K562 (cell line): ENCODE measurements around the gene SFMBT2. TPM values are rescaled to one million over a fixed set of nuclear protein-coding genes. Genes with fewer than 3 reads are reported as not detected.

ENCODE experiments used
- ATAC-seq: fragments of 200-7000 bp; cut with Tn5 transposase; 3 replicates; pipeline ENCODE4 v1.9.1; 2020; ENCODE audit warnings: moderate library complexity
- BruUV-seq: library from RNA; stranded (reverse); fragments of 400-500 nt; replicated peaks from 2 replicates; lab custom pipeline; 2021; lab: Mats Ljungman, UMichigan
- CTCF ChIA-PET: fragments of 300-600 bp; formaldehyde crosslinking; extraction: SDS; loops from one replicate; lab custom pipeline; 2021; ENCODE audit warnings: low intra/inter-chr PET ratio; lab: Yijun Ruan, JAX
- POLR2A ChIA-PET: fragments of 300-600, 350-650 bp; sonication (Branson Sonifier 250); formaldehyde crosslinking; extraction: SDS; loops from one replicate; lab custom pipeline; 2021; ENCODE audit warnings: antibody characterized with exemption, inconsistent platforms; lab: Yijun Ruan, JAX
- DNase-seq, 4 experiments: peaks; one replicate each; pipeline versions ENCODE4 v3.0.0 to v3.0.0-alpha.2; 2011 to 2018; ENCODE audit warnings: low spot score in 3 of 4, mixed read lengths in 3 of 4; ENCODE audit errors: extremely low read depth in 1 of 4
- FAIRE-seq: peaks from 2 replicates; lab custom pipeline; 2011; peaks lifted over from hg19 to GRCh38; lab: Jason Lieb, UNC
- H2AFZ ChIP-seq: 2 replicates; pipeline ENCODE4 v1.6.0; 2011; ENCODE audit warnings: low read depth, low read length, control low read depth, inconsistent platforms
- H3K27ac ChIP-seq: fragments of 200-600 bp; 3 replicates; pipeline ENCODE4 v1.8.0; 2011; ENCODE audit warnings: low read depth, mild to moderate bottlenecking, control low read depth, inconsistent platforms, low read length, moderate library complexity, mixed read lengths; ENCODE audit errors: extremely low read depth
- H3K27me3 ChIP-seq, 2 experiments: fragments of 300-600 bp in 1 of 2; 2 replicates in 1 of 2; 3 replicates in 1 of 2; pipeline versions ENCODE4 v1.6.0 to v1.8.0; 2011; ENCODE audit warnings: inconsistent platforms in 2 of 2, low read length in 2 of 2, mild to moderate bottlenecking in 1 of 2, mixed read lengths in 1 of 2, moderate library complexity in 1 of 2; ENCODE audit not compliant: control insufficient read depth in 2 of 2, insufficient read depth in 2 of 2
- H3K36me3 ChIP-seq: fragments of 300-600 bp; 3 replicates; pipeline ENCODE4 v1.8.0; 2011; ENCODE audit warnings: mild to moderate bottlenecking, low read length, inconsistent platforms; ENCODE audit not compliant: control insufficient read depth, insufficient read depth
- H3K4me1 ChIP-seq, 2 experiments: fragments of 200-600 bp in 1 of 2; replicated peaks in 1 of 2; 2 replicates in 1 of 2; 3 replicates in 1 of 2; pipeline versions ENCODE4 v1.5.1 to v1.8.0; 2011; ENCODE audit warnings: inconsistent platforms in 2 of 2, low read length in 2 of 2, mild to moderate bottlenecking in 1 of 2, mixed read lengths in 1 of 2, moderate library complexity in 1 of 2; ENCODE audit not compliant: control insufficient read depth in 2 of 2, insufficient read depth in 2 of 2
- H3K4me2 ChIP-seq: 2 replicates; pipeline ENCODE4 v1.6.1; 2011; ENCODE audit warnings: low read length, control low read depth, inconsistent platforms, mixed read lengths; ENCODE audit not compliant: insufficient read depth
- H3K4me3 ChIP-seq: fragments of 200-600 bp; sonication (generic), shearing (Covaris generic); 2 replicates; pipeline ENCODE4 v1.5.1; 2016; ENCODE audit warnings: control low read depth, inconsistent platforms
- H3K79me2 ChIP-seq: fragments of 200-600 bp; 3 replicates; pipeline ENCODE4 v1.8.0; 2011; ENCODE audit warnings: low read length, inconsistent platforms; ENCODE audit not compliant: control insufficient read depth, insufficient read depth
- H3K9ac ChIP-seq, 2 experiments: 2 replicates each; pipeline versions ENCODE4 v1.6.0 to v1.6.1; 2011; ENCODE audit warnings: low read depth in 2 of 2, low read length in 2 of 2, control low read depth in 1 of 2, inconsistent platforms in 1 of 2, mild to moderate bottlenecking in 1 of 2, mixed read lengths in 1 of 2; ENCODE audit not compliant: insufficient read depth in 1 of 2
- H3K9me1 ChIP-seq: one replicate; pipeline ENCODE4 v1.6.0; 2011; ENCODE audit warnings: inconsistent platforms, mild to moderate bottlenecking, low read length, moderate library complexity; ENCODE audit not compliant: control insufficient read depth, insufficient read depth
- H3K9me3 ChIP-seq: replicated peaks from 2 replicates; pipeline ENCODE4 v1.5.1; 2011; ENCODE audit warnings: low read depth, low read length, inconsistent platforms; ENCODE audit not compliant: control insufficient read depth, insufficient read depth
- H4K20me1 ChIP-seq: replicated peaks from 2 replicates; pipeline ENCODE4 v1.6.1; 2011; ENCODE audit warnings: low read length, inconsistent platforms, mixed read lengths; ENCODE audit not compliant: control insufficient read depth, insufficient read depth
- CREB3L1 ChIP-seq: fragments of 450-650 bp; IDR thresholded peaks from 2 replicates; pipeline ENCODE4 v1.6.1; 2014; ENCODE audit warnings: low read depth, mild to moderate bottlenecking, moderate library complexity, borderline replicate concordance
- GABPA ChIP-seq: fragments of 200-800 bp; sonication (Bioruptor generic); conservative IDR thresholded peaks from 2 replicates; pipeline ENCODE4 v1.6.1; 2016; ENCODE audit warnings: low read depth, missing genetic modification characterization, missing compliant biosample characterization
- IFI16 ChIP-seq: fragments of 250-450 bp; sonication (Bioruptor Pico); IDR thresholded peaks from 2 replicates; pipeline ENCODE4 v2.1.2; 2022; ENCODE audit warnings: mild to moderate bottlenecking, inconsistent platforms
- NFRKB ChIP-seq: fragments of 450-650 bp; IDR thresholded peaks from 2 replicates; pipeline ENCODE4 v1.6.1; 2016; ENCODE audit warnings: low read depth
- SAFB2 ChIP-seq: fragments of 200-400 bp; formaldehyde crosslinking; IDR thresholded peaks from 2 replicates; pipeline ENCODE4 v1.6.1; 2018; ENCODE audit warnings: borderline replicate concordance, low read length, low read depth, moderate library complexity; ENCODE audit not compliant: severe bottlenecking
- WGBS: fragments of 100-300 bp; shearing (Covaris generic); methylation state at CpG from one replicate; pipeline ENCODE4 v1.1.6; 2016; ENCODE audit warnings: low coverage, mixed read lengths; ENCODE audit not compliant: insufficient coverage; ENCODE audit errors: missing lambda C conversion rate; 5-methylcytosine and 5-hydroxymethylcytosine counted together
- in situ Hi-C: fragments of 300-500 bp; cut with MboI; formaldehyde crosslinking; loops from 4 replicates; pipeline ENCODE4 v1.15.0; 2018; ENCODE audit warnings: inconsistent platforms, mixed read lengths
- intact Hi-C: fragments of 100-400 bp; cut with micrococcal nuclease; formaldehyde crosslinking; loops from 2 replicates; pipeline ENCODE4 v1.14.2; 2022
- polyA plus RNA-seq, 8 experiments: library from polyadenylated mRNA; depleted of rRNA in 4 of 8; stranded (reverse) in 5 of 8; unstranded in 3 of 8; fragments of >200 nt; fragmentation: Nextera tagmentation in 2 of 8; fragmentation: Illumina TruSeq in 1 of 8; extraction: Ambion mirVana in 2 of 8; extraction: Trizol in 1 of 8; gene quantifications; 2 replicates each; pipeline versions ENCODE4 v1.2.1 to v1.2.3, GENCODE V29; 2011 to 2014; ENCODE audit warnings: inconsistent platforms in 1 of 8, missing spikeins in 1 of 8
- total RNA-seq, 7 experiments: library from RNA; depleted of rRNA in 6 of 7; stranded (reverse); fragments of >200 nt in 6 of 7; fragmentation: Illumina TruSeq in 2 of 7; extraction: Trizol in 2 of 7; gene quantifications; 2 replicates each; pipeline versions ENCODE4 v1.2.1 to v1.2.3, GENCODE V29; 2011 to 2021; ENCODE audit warnings: low replicate concordance in 1 of 7

The SFMBT2 gene
- total and polyA plus RNA-seq, 9 of the 15 experiments (the other 6 are each of a cell fraction or from before 2014, with no cell fraction given), result 1.2 to 13.6 (median 7.6) TPM

DNA sequence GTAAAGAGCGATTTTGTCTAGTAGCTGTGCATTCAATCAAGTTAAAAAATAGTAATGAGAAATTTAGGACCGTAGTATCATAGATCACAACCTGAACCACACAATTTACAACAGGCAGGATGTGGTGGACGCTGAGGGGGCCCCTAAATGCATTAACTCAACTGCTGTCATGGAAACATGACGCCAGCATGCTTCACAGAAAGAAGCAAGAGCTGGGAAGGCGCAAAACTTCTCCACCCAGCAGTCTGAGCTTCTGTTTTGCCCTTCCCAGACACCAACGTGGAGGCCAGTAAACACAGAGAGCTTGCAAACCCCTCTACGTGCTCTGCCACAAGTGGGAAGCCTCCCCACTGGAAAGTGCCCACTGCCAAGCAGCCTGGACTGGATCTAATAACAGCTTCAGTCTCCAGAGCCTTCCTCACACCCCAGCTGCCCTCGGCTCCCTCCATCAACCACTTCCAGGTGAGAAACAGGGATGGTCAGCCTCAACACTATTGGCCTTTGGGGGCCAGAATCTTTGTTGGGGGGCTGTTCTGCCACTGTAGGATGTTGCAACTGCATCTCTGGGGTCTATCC lies 151.8 kb downstream of the SFMBT2 start:
- no peaks in the 10 kb centered on the region for H4K20me1 ChIP-seq
- H3K27me3 ChIP-seq, result no peaks in the 10 kb centered on the region
- POLR2A ChIA-PET, result interaction anchor here (1.2 kb wide), 1 partner anchor 141 kb away, joined by 3 read pairs; no protein-coding TSS in a partner anchor
- no peak overlapping the region for H3K4me3 ChIP-seq
- no peak overlapping the region for H3K4me2 ChIP-seq
- H3K36me3 ChIP-seq, result 0 out of 3 replicates have a peak, but pooled peaks cover 7% of the 10 kb centered on the region
- H3K9me1 ChIP-seq, result no peaks in the 10 kb centered on the region
- FAIRE-seq, result no peak
- CTCF ChIA-PET, result no interaction called here
- H3K4me1 ChIP-seq, result peaks cover 0 to 6% of the 10 kb centered on the region in 2 experiments; a peak in 3 of 5 replicates
- BruUV-seq, result no TSS peak
- H3K9ac ChIP-seq, result no peak overlapping the region
- intact Hi-C loops (loop anchor here (10.0 kb wide), 1 partner anchor 134 kb away; no protein-coding TSS in a partner anchor), in situ Hi-C loops (no loop called here)
- no peak for DNase-seq
- H2AFZ ChIP-seq, result no peak overlapping the region
- no peak overlapping the region; the same call in 2 of the 3 replicates for H3K27ac ChIP-seq
- ATAC-seq, result no peak
- no peaks in the 10 kb centered on the region for H3K9me3 ChIP-seq
- peaks cover 7% of the 10 kb centered on the region; the same call in 2 of the 3 replicates for H3K79me2 ChIP-seq
- WGBS, result 47% methylated on average over 8 of the region's 8 CpGs
- TF ChIP-seq GABPA (tag) (0 out of 2 replicates have a peak, but pooled peaks have one; percentile 22), IFI16 (CRISPR knock-in tag) (no peak), NFRKB (no peak), SAFB2 (no peak), CREB3L1 (no peak)
